GM21528 (cell line): ENCODE measurements around the gene TENM4.

ENCODE experiments used
- ATAC-seq: cut with Tn5 transposase; IDR thresholded peaks from one replicate; pipeline ENCODE4 v1.9.1; 2021; ENCODE audit warnings: mild to moderate bottlenecking, moderate library complexity; ENCODE audit not compliant: unreplicated experiment, low FRiP score

Gene TENM4

DNA sequence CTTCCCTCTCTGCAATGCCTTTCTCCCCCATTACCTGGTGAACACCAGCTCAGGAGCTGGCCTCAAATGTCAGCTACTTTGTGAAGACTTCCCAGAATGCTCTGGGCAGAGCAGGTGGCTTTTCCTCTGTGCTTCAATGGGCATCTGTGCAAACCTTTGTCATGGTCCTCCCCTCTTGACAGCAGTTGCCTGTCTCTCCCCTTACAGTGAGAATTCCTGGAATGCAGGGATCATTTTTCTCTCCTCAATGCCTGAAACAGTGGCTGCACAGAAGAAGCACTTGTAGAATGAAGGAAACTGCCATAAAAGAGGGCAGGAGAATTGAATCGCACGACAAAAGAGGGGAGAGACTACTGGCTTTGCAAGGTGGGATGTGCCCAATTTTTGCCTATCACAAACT lies 773.4 kb downstream of the TENM4 start:
- no peak for ATAC-seq

DNA sequence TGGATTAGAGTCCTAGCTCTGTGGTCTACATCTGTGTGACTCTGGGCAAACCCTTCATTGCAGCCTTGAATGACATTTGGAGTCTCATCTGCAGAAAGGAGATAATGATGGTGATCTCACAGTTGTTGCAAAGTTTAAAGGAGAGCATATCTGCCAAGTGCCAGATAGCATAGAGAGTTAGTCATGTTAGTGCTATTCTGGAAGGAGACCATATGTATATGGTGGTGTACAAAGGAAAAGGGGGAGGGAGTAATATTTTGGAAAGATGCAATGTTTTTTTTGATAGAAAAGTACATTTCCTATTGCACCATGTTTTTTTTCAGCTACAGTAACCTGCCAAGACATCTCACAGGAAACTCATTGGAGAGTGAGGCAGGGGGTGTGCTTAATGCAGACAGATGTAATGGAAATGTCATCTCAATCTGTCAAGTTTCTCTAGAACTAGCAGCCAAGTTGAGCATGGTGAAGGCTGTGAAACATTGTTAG lies 774.1 kb downstream of the TENM4 start:
- ATAC-seq, result no peak

DNA sequence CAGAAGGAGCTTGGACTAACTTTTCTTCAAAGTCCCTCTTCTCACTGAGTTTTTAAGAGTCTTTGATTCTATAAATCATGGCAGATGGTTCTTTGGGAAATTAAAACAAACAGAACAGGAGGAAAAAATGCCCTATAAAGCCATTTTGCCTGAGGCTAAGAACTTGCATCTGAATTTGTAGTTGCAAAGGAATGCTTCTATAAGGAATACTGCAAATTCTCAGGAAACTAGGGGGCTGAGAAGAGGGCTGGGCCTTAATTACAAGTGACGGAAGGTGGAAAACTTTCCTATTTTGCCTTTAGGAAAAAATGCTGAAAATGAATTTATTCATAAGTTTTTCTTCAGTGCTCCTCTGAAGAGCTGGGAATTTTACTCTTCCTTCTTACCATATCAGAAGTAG lies 776.2 kb downstream of the TENM4 start:
- ATAC-seq, result no peak

DNA sequence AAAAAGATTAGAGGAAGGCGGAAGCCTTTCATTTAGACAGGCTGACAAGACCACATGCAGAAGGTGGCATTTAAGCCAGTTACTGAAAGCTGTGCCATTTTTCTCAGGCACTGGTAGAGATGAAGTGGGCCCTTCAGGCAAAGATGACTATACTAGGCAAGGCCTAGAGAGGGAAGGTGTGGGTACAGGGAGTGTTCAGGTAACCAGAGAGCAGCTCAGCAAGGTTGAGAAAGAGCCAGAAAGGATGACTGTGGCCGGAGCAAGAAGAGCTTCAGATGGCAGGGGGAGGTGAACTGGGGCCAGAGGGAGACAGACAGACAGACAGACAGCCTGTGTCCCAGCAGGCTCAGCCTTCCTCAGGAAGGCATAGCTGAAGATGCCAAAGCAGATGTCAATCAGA lies 778.0 kb downstream of the TENM4 start:
- ATAC-seq, result no peak

DNA sequence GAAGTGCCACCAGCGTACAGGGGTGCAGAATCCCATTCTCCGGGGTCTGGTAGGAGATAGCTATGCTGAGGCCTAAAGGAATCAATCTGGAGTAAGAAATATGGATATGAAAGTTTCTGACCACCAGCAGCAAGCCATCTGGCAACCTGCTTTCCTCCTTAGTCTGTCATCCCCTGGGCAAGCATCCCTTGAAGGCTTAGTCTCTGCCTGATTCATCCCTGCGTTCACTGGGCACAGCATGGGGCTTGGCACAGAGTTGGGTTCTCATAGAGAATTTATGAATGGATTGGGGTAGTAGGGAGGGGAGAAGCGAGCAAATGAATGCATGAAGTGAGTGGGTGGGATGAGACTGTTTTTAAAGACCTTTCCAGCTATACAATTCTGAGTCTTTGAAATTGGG lies 780.4 kb downstream of the TENM4 start:
- no peak for ATAC-seq

DNA sequence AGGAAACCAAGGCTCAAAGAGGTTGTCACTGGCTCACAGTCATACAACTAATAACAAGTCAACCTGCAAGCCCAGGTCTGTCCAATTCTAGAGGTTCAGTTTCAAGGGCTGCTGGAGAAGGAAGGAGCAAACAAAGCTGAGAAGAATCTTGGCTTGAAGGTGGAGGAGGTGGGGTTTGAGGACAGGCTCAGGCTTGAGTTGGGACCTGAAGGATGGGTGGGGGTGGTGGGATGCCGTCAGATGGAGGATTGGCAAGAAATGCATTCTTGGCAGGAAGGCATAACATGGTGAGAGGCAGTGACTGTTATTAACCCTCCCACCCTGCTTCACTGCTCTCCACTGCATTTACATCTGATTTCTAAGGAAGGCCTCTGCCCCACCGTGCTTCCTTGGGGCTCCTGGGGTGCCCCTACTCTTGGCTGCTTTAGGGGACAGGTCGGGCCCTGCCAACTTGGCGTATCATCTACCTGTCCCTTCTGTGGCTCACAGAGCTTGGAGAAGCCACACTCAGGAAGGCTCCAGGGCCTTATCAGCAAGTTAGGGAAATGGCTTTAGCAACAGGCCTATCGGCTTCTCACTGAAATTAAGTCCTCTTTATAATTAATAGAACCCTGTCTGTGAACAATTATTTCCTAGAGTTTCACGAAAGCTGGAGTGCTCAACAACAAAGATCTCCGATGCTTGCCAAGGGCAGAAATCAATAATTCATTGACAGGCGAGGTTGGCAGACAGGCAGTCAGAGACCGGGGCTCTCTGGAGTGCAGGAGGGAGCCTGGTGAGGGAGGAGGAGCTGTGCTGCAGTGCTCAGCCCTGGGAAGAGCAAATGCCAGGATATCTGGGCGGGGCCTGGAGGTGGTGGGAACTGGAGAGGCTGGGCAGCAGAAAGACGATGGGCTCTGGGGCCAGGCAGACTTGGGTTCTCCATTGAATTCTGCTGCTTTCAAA lies 781.2 kb downstream of the TENM4 start:
- no peak for ATAC-seq

DNA sequence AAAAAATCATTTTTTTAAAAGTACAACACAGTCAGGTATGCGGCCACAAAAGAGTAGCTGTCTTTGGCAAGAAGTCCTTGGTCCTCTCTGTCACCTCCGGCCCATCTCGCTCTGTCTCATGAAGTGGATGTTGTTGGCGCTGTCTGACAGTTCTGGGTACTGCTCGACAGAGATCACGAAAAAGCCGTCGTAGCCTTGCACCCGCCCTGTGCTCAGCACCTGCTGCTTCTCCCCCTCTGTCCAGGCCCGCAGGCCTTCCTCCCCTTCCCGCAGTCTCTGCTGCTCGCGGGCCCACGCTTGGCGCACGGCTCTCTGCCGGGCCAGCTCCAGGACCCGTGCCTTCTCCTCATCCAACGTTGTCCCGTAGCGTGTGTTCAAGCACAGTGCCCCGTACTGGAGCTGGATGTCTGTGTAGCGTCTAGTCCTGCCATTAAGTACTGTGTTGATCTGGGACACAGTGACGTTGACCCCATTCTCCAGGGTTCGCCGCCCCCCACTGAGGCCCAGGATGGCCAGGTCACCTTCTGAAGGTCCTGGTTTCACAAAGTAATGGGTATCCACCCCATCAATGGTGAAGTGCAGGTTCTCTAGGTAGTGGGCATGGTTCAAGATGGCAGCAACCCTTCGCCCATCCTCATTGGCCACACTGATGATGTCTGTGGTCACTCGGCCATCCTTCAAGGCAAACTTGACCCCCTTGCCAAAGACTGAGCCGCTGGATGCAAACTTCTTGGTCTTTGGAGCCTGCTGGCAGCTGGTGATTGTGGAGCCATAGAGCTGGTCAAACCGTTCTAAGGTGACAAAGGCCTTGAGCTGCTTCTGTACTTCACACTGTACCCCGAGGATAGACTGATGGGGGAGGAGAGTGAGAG lies 782.6 kb downstream of the TENM4 start:
- no peak for ATAC-seq

DNA sequence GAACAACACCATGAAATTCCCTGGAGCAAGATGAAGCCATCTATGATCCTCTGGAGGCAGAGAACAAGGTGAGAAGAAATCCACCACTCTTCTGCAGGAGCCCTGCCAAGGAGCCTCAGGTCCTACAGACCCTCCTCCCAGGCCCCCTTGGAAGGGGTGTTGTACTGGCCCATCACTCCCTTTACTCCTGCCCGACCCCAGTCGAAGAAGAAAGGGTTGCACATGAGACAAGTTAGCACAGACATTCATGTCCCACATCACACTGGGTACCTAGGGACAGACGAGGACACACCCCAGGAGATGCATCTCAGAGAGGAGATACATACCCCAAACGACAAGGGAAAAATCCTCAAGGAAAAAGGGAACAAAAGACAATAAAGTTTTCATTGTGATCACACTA lies 783.4 kb downstream of the TENM4 start:
- ATAC-seq, result no peak

DNA sequence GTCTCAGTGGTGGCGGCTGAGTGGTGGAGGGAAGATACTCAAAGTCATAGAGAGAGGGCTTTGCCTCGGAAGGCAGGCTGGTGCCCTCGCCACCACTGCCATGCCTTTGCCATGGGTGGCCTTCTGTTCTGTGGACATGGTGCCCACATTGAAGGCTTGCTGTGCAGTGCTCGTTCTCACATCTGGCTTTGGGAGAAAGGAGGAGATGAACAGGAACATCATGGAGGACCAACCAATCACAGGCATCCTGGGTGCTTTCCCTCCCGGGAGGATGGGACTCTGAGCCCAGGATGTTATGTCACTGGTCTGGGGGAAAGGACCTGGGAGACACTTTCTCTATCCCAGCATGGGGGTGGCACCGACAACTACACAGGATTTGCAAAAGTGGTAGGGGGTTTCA lies 783.8 kb downstream of the TENM4 start:
- ATAC-seq, result no peak

DNA sequence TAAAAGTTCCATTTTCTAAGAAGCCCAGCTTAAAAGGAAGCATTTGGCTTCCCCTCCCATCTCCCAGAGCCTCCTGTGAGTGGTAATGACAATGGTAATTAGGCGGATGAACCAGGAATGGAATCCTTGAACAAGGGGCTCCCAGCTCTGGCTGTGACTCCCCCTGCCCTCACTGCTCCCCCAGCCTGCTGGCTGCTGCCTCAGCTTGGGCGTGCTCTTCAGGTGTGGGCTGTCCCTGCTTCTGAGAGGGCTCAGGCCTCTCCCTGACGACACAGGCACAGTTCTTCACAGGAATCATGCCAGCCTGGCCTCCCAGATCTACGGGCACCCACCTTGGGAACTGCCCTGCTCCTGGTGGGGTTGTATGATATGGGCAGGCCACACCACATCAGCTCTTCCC lies 784.5 kb downstream of the TENM4 start:
- ATAC-seq, result no peak

DNA sequence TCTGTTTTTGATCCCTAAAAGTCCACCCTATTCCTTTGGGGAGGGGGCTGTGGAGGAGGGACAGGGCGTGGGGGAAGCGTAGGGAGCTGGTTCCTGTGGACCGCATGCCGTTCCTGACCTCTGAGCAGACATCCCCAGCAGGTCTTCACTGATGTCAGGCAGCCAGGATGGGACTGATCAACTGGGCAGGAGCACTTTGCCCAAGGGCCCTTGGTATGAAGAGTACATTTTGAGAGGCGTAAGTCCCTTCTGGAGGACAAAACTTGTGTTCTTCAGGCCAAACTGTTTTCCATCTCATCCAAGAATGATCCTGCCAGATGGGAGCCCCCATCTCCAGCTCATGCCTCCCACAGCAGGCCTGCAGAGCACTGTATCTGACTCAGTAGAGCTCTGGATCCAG lies 785.3 kb downstream of the TENM4 start:
- no peak for ATAC-seq

DNA sequence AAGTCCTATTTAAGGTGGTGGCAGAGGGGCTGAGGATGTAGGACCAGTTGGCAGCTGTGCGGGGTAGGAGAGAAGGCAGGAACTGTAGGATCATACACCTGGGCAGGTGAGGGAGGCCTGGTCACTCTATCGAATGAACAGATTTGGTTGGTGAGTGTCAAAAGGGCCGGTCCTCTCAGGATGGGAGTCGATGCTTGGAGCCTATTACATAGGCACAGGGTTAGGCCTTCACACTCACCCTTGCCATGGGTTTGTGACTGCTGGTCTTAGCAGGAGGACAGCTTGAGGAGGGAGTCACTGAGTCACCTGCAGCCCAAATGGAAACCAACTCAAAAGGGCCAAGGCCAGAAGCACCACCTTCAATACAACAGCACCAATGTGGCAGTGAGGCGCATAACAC lies 786.0 kb downstream of the TENM4 start:
- ATAC-seq, result no peak

DNA sequence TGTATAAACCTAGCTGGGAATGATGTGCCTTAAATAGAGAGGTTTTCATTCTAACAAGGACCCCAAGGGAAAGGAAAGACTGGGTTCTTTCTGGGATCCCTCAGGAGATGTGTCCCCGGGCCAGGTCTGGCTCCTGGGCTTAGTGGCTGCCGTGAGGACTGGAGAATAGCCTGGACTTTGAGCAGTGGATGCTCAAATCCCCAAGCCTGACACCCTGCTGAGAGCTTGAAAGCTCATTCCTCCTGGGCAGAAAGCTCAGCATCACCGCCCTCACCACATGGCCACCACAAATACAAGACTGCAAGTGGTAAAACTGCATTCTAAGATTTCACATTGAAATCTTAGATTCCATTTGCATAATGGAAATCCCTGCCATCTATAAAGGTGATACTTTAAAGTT lies 786.8 kb downstream of the TENM4 start:
- no peak for ATAC-seq

DNA sequence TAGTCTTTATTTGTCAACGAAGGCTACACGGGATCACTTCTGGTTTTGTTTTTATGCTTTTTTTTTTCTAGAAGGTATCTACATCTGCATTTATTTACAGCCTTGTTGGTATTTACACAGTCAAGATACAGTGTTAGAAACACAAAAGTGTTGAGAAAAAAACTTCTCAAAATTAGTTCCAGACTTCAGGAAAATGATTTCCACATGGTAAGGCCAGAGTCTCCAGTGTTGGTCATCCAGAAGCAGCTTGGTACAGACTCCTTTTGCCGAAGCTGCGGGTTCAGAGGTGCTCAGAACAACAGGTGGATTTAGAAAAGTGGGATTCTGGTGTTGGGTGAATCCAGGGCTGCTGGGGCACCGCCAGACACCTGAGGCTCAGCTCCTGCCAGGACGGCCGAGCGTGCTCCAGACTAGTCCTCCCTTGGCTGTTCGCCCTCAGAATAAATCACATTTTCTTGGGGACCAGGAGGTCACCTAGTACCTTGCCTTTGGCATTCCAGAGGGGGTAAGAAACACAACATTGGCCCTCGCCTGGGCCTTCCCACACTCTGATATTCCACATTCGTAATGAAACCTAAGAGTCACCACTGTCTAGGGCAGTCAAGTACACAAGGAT lies 787.4 kb downstream of the TENM4 start:
- ATAC-seq, result no peak

DNA sequence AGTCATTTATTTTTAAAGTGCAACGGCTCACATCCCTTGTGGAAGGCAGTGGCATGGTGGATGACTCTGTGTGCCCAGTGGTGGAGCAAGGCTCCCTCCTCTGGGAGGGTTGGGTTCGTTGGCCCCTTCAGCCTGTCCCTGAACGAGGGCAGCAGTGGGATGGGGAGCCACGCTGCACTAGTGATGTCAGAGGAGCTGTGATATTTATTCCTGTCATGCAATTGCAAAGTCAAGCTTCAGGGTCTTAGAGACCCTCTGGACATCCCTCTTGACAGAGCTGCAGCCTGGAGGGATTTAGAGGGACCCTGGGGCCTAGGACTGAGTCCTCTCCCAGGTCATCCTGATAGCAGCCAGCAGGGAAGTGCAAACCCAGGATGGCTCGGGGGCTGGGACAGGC lies 788.0 kb downstream of the TENM4 start:
- no peak for ATAC-seq

DNA sequence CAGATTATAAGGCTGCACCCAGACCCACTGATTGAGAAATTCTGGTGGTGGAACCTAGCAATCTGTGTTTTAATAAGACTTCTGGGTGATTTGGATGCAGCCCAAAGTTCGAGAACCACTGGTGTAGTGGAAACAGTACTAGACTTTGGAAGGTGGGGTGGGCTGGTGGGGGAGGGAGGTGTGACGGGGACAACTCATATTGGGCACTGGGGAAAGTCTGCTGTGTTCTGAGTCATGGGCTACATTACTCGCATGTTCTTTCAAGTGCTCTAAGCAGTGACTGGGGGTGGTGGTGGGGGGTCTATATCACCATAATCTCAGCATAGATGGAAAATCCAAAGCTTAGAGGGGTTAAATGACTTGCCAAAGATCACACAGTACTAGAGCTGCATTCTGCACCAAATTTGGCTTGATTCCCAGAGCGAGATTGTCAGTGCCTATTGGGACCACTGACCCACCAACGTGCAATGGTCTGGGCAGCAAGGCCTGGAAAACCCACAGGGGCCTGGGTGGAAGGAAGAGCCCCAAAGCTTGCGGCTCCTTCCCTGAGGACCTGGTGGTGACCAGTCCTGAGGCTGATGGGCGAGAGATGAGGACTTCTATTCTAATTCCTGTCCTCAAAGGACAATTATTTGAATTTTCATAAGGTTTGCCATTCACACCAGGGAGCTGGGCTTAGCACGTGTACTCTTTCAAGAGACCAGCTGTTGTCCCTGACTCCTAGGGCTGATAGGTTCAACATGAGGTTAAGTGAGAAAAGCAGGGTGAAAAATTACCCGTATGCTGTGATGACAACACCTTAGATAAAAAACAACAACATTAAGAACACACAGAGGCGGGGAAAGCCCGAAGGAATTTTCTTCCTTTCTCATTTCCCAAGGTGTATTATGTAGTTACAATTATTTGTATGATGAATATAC lies 788.6 kb downstream of the TENM4 start:
- ATAC-seq, result no peak

DNA sequence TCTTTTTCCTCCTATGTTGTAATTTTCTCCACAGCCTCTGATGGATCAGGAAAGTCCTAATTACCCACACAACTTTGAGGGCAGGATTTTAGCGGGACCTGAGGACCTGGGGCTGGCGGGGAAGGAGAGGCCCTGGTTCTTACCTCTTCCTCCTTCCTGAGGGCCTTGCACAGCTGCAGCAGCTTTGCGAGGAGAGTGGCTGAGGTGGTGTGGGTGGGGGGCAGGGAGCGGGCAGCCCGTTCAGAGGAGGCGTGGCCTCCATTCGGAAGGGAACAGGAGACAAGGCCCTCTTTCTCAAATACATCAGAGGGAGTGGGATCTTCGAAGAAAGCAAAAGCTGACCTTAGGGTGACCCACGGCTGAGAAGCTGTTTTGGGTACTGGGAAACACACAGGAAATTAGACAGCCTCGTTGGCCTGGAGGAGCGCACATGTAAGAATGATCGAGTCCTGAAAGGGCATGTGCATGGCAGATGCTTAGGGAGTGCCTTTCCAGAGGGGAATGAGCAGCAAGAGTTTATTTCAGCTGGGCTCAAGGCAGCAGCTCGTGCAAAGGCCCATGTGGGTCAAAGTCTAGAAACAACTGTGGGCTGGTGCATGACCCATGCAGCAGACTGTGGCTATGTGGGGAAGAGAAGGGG lies 789.6 kb downstream of the TENM4 start:
- ATAC-seq, result no peak

DNA sequence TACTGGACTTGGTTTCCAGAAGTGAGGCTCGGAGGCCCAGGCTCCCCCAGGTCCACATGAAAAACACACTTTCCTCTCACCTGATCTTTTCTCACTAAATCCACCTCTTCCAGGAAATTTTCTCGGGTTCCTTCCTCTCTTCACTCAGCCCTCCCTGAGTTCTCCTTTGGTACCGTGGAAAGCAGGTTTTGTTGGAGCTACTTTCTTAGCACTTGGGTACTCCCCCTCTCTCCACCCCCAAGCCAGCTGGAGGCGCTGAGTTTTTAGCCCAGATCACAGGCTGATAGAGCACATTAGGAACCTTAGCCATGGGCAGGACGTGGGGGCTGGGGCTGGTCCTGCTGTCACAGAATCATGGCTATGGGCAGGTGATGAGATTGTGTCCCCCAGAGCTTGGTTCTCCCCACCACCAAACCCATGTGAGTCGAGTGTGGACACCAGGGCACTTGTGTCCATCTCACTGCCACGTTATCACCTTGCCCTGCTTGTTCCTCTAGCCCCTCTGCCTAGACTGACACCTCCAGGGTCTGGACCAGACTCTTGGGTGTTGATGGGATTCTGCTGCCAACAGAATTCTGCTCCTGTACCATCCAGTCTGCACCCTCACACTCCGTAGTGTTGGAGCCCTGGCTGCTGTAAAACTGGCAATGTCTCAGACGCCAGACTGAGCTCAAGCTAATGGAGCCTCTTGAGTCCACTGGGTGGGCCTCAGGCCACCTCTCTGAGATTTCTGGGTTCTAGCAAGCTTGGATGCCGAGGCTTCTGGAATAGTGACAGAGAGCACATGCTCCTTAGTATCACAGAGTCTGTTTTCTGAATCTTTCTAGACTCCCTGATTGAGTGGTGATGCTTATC lies 791.2 kb downstream of the TENM4 start:
- ATAC-seq, result no peak
